Liver (tissue), 9 donors: ENCODE data around the gene CNTD1. TPM values are rescaled to one million over a fixed set of nuclear protein-coding genes. Genes with fewer than 3 reads are reported as not detected.

Experiments used
- DNase-seq: peaks from one replicate; pipeline ENCODE4 v3.0.0-alpha.2; 2017; ENCODE audit warnings: low spot score
- H3K27ac ChIP-seq, 2 donors: one replicate each; pipeline ENCODE4 v1.7.0; 2013; ENCODE audit warnings: inconsistent platforms in 2 of 2, low read length in 2 of 2, control low read depth in 1 of 2, low read depth in 1 of 2, mild to moderate bottlenecking in 1 of 2
- H3K27me3 ChIP-seq, 4 donors: one replicate each; pipeline versions ENCODE4 v1.6.1 to v1.7.0; 2013; ENCODE audit warnings: low read length in 3 of 4, inconsistent platforms in 1 of 4, mild to moderate bottlenecking in 1 of 4, moderate library complexity in 1 of 4; ENCODE audit not compliant: control insufficient read depth in 4 of 4, insufficient read depth in 4 of 4
- H3K36me3 ChIP-seq, 4 donors: one replicate each; pipeline versions ENCODE4 v1.6.1 to v1.7.0; 2013; ENCODE audit warnings: low read length in 3 of 4, mild to moderate bottlenecking in 3 of 4, low read depth in 1 of 4, moderate library complexity in 1 of 4; ENCODE audit not compliant: control insufficient read depth in 4 of 4, insufficient read depth in 3 of 4
- H3K4me1 ChIP-seq, 4 donors: one replicate each; pipeline versions ENCODE4 v1.6.1 to v1.7.0; 2013; ENCODE audit warnings: low read length in 3 of 4, mild to moderate bottlenecking in 3 of 4, moderate library complexity in 1 of 4; ENCODE audit not compliant: control insufficient read depth in 4 of 4, insufficient read depth in 4 of 4
- H3K4me3 ChIP-seq, 3 donors: one replicate each; pipeline versions ENCODE4 v1.6.1 to v1.7.0; 2013; ENCODE audit warnings: low read length in 3 of 3, control low read depth in 1 of 3, low read depth in 1 of 3, mild to moderate bottlenecking in 1 of 3
- H3K9ac ChIP-seq, 2 donors: one replicate each; pipeline ENCODE4 v1.7.0; 2013; ENCODE audit warnings: low read length in 2 of 2, mild to moderate bottlenecking in 2 of 2, moderate library complexity in 2 of 2, control low read depth in 1 of 2, low read depth in 1 of 2
- H3K9me3 ChIP-seq, 4 donors: one replicate each; pipeline versions ENCODE4 v1.6.1 to v1.7.0; 2013; ENCODE audit warnings: low read length in 3 of 4; ENCODE audit not compliant: control insufficient read depth in 4 of 4
- CTCF ChIP-seq: fragments of 150-350 bp; IDR thresholded peaks from 2 replicates; pipeline ENCODE4 v1.5.1; 2017; ENCODE audit warnings: improper control_type of control experiment, low read depth, low read length; ENCODE audit not compliant: missing input control
- EGR1 ChIP-seq, 2 donors: IDR thresholded peaks; 2 replicates each; pipeline ENCODE4 v1.6.1; 2016 to 2018; ENCODE audit warnings: antibody characterized with exemption in 2 of 2, low read depth in 2 of 2
- FOXA1 ChIP-seq: IDR thresholded peaks from 2 replicates; pipeline ENCODE4 v1.6.1; 2016; ENCODE audit warnings: antibody characterized with exemption
- FOXA2 ChIP-seq: IDR thresholded peaks from 2 replicates; pipeline ENCODE4 v1.6.1; 2016; ENCODE audit warnings: antibody characterized with exemption
- HNF4A ChIP-seq, 2 donors: conservative IDR thresholded peaks; 2 replicates each; pipeline ENCODE4 v1.6.1; 2016; ENCODE audit warnings: antibody characterized with exemption in 2 of 2, mild to moderate bottlenecking in 2 of 2
- HNF4G ChIP-seq: IDR thresholded peaks from 2 replicates; pipeline ENCODE4 v1.6.1; 2016; ENCODE audit warnings: antibody characterized with exemption
- JUND ChIP-seq, 2 donors: IDR thresholded peaks; 2 replicates each; pipeline ENCODE4 v1.6.1; 2016; ENCODE audit warnings: antibody characterized with exemption in 2 of 2
- NR2F2 ChIP-seq: IDR thresholded peaks from 2 replicates; pipeline ENCODE4 v1.6.1; 2016; ENCODE audit warnings: antibody characterized with exemption
- RAD21 ChIP-seq, 2 donors: IDR thresholded peaks; 2 replicates each; pipeline ENCODE4 v1.6.1; 2016; ENCODE audit warnings: antibody characterized with exemption in 2 of 2, mild to moderate bottlenecking in 2 of 2
- RXRA ChIP-seq, 2 donors: IDR thresholded peaks; 2 replicates each; pipeline ENCODE4 v1.6.1; 2017 to 2018; ENCODE audit warnings: antibody characterized with exemption in 2 of 2, mild to moderate bottlenecking in 1 of 2
- SP1 ChIP-seq: IDR thresholded peaks from 2 replicates; pipeline ENCODE4 v1.6.1; 2018; ENCODE audit warnings: antibody characterized with exemption, mild to moderate bottlenecking
- YY1 ChIP-seq: IDR thresholded peaks from 2 replicates; pipeline ENCODE4 v1.6.1; 2016; ENCODE audit warnings: antibody characterized with exemption, mild to moderate bottlenecking
- WGBS: extraction: QIAGEN DNeasy Blood & Tissue Kit; methylation state at CpG from one replicate; pipeline ENCODE4 v1.1.7; 2013; 5-methylcytosine and 5-hydroxymethylcytosine counted together
- polyA plus RNA-seq, 2 donors: library from polyadenylated mRNA; stranded (reverse) in 1 of 2; unstranded in 1 of 2; fragments of 200-250 nt in 1 of 2; fragments of >200 nt in 1 of 2; fragmentation: Nextera tagmentation in 1 of 2; extraction: Ambion mirVana in 1 of 2; gene quantifications; one replicate each; pipeline versions ENCODE4 v1.2.1 to v1.2.3, GENCODE V29; 2013 to 2015
- total RNA-seq, 2 donors: library from RNA; depleted of rRNA; stranded (reverse); fragments of >200 nt; gene quantifications; one replicate each; pipeline ENCODE4 v1.2.3, GENCODE V29; 2014
- TF ChIP-seq, protein P1 (sequence below): IDR thresholded peaks from 2 replicates; pipeline ENCODE4 v1.6.1; 2016; ENCODE audit warnings: antibody characterized with exemption, mild to moderate bottlenecking
- TF ChIP-seq, protein P2 (sequence below): IDR thresholded peaks from 2 replicates; pipeline ENCODE4 v1.6.1; 2016; ENCODE audit warnings: antibody characterized with exemption
- TF ChIP-seq, protein P3 (sequence below): IDR thresholded peaks from 2 replicates; pipeline ENCODE4 v1.6.1; 2016; ENCODE audit warnings: antibody characterized with exemption
- TF ChIP-seq, protein P4 (sequence below): IDR thresholded peaks from 2 replicates; pipeline ENCODE4 v1.6.1; 2016; ENCODE audit warnings: antibody characterized with exemption
- donor health status: healthy.
- donor health status: healthy.
- donor health status: healthy.
- donor health status: healthy.
- donor health status: healthy.

CNTD1 gene
- total and polyA plus RNA-seq, 4 donors, result 0.28 to 0.93 (median 0.89) TPM; not detected in 1

- no peak for DNase-seq
- TF ChIP-seq RAD21 (IDR thresholded peaks at IDR 0.05) (peak; percentile 48 to 70), JUND (IDR thresholded peaks at IDR 0.05) (peak in 1 of 2 donors; percentile 78), NR2F2 (peak; percentile 29), FOXA2 (peak; percentile 58), FOXA1 (peak; percentile 12), HNF4G (peak; percentile 76), YY1 (peak; percentile 66), EGR1 (IDR thresholded peaks at IDR 0.05; ENCODE audit: low read depth in 2 of 2) (no peak), SP1 (peak; percentile 80), RXRA (IDR thresholded peaks at IDR 0.05) (peak; percentile 92 to 97), CTCF (no peak), HNF4A (conservative IDR thresholded peaks at IDR 0.05) (peak; percentile 83 to 97)
- TF ChIP-seq, protein P1, sequence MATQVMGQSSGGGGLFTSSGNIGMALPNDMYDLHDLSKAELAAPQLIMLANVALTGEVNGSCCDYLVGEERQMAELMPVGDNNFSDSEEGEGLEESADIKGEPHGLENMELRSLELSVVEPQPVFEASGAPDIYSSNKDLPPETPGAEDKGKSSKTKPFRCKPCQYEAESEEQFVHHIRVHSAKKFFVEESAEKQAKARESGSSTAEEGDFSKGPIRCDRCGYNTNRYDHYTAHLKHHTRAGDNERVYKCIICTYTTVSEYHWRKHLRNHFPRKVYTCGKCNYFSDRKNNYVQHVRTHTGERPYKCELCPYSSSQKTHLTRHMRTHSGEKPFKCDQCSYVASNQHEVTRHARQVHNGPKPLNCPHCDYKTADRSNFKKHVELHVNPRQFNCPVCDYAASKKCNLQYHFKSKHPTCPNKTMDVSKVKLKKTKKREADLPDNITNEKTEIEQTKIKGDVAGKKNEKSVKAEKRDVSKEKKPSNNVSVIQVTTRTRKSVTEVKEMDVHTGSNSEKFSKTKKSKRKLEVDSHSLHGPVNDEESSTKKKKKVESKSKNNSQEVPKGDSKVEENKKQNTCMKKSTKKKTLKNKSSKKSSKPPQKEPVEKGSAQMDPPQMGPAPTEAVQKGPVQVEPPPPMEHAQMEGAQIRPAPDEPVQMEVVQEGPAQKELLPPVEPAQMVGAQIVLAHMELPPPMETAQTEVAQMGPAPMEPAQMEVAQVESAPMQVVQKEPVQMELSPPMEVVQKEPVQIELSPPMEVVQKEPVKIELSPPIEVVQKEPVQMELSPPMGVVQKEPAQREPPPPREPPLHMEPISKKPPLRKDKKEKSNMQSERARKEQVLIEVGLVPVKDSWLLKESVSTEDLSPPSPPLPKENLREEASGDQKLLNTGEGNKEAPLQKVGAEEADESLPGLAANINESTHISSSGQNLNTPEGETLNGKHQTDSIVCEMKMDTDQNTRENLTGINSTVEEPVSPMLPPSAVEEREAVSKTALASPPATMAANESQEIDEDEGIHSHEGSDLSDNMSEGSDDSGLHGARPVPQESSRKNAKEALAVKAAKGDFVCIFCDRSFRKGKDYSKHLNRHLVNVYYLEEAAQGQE, result no peak
- TF ChIP-seq, protein P2, sequence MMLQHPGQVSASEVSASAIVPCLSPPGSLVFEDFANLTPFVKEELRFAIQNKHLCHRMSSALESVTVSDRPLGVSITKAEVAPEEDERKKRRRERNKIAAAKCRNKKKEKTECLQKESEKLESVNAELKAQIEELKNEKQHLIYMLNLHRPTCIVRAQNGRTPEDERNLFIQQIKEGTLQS, result peak; percentile 54
- TF ChIP-seq, protein P3, sequence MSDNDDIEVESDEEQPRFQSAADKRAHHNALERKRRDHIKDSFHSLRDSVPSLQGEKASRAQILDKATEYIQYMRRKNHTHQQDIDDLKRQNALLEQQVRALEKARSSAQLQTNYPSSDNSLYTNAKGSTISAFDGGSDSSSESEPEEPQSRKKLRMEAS, result no peak
- TF ChIP-seq, protein P4, sequence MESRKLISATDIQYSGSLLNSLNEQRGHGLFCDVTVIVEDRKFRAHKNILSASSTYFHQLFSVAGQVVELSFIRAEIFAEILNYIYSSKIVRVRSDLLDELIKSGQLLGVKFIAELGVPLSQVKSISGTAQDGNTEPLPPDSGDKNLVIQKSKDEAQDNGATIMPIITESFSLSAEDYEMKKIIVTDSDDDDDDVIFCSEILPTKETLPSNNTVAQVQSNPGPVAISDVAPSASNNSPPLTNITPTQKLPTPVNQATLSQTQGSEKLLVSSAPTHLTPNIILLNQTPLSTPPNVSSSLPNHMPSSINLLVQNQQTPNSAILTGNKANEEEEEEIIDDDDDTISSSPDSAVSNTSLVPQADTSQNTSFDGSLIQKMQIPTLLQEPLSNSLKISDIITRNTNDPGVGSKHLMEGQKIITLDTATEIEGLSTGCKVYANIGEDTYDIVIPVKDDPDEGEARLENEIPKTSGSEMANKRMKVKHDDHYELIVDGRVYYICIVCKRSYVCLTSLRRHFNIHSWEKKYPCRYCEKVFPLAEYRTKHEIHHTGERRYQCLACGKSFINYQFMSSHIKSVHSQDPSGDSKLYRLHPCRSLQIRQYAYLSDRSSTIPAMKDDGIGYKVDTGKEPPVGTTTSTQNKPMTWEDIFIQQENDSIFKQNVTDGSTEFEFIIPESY, result peak; percentile 21
- peak overlapping the region; percentile 17 to 36 for H3K27ac ChIP-seq
- no peaks in the 10 kb centered on the region for H3K27me3 ChIP-seq
- H3K9me3 ChIP-seq, result no peaks in the 10 kb centered on the region
- H3K9ac ChIP-seq, result no peak overlapping the region
- H3K36me3 ChIP-seq, result peaks cover under 1 to 10% (median 5%) of the 10 kb centered on the region in 4 donors
- 46% methylated on average over 8 of the region's 8 CpGs for WGBS
- no peak overlapping the region for H3K4me3 ChIP-seq
- peaks cover 0 to 17% (median 15%) of the 10 kb centered on the region in 4 donors for H3K4me1 ChIP-seq
Measured at GRCh38 chr17:42849451-42850181, 51.0 kb downstream of the CNTD1 start.
